Astrocyte of the spinal cord (primary cell): ENCODE results near the gene ACP7.

Source experiments
- DNase-seq: peaks from one replicate; pipeline ENCODE4 v3.0.0; 2011; ENCODE audit warnings: low read depth, low spot score
- H3K4me3 ChIP-seq: 2 replicates; pipeline ENCODE4 v1.5.1; 2011; ENCODE audit warnings: low read depth, mild to moderate bottlenecking, low read length, moderate library complexity
- in situ Hi-C: cut with HindIII; loops from 2 replicates; pipeline ENCODE4 v1.10.0; 2017; ENCODE audit warnings: low sequenced_read_pairs
- TF ChIP-seq, protein P1 (sequence below): IDR thresholded peaks from 2 replicates; pipeline ENCODE4 v1.5.1; 2012; ENCODE audit warnings: low read depth, mild to moderate bottlenecking, low read length, inconsistent platforms

The ACP7 gene

DNA sequence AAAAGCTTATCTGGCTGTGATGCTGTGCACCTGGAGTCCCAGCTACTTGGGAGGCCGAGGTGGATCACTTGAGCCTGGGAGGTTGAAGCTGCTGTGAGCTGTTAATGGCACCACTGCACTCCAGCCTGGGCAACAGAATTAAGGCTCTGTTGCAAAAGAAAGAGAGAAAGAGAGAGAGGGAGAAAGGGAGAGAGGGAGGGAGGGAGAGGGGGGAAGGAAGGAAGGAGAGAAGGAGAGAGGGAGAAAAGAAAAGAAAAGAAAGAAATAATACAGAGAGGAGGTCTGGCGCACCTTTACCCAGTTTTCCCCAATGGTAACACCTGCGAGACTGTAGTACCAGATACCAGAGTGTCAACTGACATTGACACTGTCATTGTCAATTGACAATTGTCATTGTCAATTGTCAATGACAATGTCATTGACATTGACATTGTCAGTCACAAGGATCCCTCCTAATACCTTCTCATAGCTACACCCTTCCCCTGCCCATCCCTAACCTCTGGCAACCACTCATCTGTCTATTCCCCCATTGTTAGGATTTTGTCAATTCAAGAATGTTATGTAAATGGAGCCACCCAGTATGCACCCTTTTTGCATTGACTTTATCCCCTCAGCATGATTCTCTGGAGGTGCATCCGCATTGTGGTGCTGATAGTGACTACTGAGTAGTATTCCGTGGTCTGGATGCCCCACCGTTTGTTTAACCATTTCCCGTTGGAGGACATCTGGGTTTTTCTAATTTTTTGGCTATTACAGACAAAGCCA, 62.7 kb downstream of the ACP7 start:
- TF ChIP-seq, protein P1, sequence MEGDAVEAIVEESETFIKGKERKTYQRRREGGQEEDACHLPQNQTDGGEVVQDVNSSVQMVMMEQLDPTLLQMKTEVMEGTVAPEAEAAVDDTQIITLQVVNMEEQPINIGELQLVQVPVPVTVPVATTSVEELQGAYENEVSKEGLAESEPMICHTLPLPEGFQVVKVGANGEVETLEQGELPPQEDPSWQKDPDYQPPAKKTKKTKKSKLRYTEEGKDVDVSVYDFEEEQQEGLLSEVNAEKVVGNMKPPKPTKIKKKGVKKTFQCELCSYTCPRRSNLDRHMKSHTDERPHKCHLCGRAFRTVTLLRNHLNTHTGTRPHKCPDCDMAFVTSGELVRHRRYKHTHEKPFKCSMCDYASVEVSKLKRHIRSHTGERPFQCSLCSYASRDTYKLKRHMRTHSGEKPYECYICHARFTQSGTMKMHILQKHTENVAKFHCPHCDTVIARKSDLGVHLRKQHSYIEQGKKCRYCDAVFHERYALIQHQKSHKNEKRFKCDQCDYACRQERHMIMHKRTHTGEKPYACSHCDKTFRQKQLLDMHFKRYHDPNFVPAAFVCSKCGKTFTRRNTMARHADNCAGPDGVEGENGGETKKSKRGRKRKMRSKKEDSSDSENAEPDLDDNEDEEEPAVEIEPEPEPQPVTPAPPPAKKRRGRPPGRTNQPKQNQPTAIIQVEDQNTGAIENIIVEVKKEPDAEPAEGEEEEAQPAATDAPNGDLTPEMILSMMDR, result no peak
- H3K4me3 ChIP-seq, result no peak overlapping the region
- DNase-seq, result no peak
- in situ Hi-C loops, result no loop called here

DNA sequence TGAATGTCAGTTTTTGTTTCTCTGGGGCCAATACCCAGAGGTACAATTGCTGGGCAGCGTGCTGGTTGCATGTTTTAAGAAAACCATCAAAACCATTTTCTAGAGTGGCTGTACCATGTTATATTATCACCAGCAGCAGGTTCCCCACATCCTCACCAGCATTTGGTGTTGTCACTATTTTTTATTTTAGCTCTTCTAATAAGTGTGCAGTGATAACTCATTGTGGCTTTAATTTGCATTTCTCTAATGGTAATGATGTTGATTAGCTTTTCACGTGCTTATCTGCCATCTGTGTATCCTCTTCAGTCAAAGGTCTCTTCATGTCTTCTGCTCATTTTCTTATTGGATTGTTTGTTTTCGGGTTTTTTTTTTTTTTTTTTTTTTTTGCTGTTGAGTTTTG, 63.3 kb downstream of the ACP7 start:
- DNase-seq, result no peak
- TF ChIP-seq, protein P1, result no peak
- in situ Hi-C loops, result no loop called here
- H3K4me3 ChIP-seq, result no peak overlapping the region

DNA sequence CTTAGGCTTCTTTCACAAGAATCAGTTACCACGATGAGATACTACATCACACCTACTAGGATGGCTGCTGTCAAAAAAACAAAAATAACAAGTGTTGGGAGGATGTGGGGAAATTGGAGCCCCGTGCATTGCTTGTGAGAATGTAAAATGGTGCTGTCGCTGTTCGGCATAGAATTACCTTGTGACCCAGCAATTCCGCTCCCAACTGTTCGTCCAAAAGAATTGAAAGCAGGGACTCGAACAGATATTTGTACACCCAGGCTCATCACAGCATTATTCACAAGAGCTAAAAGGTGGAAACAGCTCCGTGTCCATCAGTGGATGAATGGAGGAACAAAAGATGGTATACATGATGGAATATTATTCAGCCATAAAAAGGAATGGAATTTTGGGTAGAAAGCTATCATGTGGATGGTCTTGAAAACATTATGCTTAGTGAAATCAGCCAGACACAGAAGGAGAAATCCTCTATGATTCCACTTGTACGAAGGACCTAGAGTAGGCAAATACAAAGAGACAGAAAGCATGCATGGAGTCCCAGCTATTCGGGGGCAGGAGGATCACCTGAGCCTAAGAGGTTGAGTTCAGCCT, 64.9 kb downstream of the ACP7 start:
- in situ Hi-C loops, result no loop called here
- no peak overlapping the region for H3K4me3 ChIP-seq
- DNase-seq, result no peak
- TF ChIP-seq, protein P1, result no peak

DNA sequence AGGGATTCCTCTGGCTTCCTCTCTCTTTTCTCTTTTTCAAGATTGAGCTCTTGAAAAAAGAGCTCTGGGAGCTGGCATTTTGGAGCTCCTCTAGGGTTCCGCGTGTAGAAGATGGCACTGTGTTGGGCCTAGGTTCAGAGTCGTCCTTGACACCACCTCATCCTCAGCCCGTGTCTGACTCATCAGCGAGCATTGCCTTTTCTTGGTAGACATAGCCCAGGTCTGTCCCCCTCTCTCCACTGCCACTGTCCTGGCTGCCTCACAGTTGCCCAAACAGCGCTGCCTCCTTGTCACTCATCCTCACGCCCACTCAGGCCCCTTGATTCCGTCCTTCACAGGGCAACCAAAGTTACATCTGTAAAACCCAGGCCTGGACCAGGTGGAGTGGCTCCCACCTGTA, 66.1 kb downstream of the ACP7 start:
- DNase-seq, result no peak
- in situ Hi-C loops, result no loop called here
- TF ChIP-seq, protein P1, result no peak
- H3K4me3 ChIP-seq, result no peak overlapping the region

DNA sequence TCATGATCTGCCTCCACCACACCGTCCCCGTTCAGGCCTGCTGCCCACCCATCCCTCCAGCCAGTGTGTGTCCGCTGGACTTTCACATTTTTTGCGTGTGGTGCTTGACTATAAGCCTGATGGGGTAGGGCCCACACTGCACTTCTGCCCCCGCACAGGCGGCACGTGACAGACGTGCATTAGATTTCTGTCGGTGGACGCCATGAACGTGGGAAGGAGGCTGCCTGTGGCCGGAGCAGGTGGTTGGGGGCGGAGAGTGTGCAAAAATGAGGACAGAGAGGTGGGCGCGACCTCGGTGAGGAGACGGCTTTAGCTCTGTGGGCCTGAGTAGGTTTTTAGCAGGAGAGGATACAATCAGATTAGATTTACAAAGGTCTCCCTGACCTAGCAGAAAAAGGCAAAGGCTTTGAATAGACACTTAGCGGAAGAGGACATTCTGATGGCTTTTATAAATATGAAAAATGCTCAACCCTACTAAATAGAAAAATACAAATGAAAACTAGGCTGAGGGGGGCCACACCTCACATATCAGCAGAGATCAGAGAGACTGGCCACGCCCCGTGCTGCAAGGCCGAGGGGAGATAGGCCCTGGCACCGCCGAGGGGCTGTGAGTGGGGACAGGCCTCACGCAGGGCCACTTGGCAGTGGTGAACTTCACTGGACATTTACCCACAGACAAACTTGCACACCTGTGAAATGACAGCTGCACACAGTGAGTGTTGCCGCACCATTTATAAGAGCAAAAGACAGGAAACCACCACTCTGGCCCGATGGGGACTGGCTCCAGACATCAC, 66.8 kb downstream of the ACP7 start:
- TF ChIP-seq, protein P1, result no peak
- H3K4me3 ChIP-seq, result no peak overlapping the region
- in situ Hi-C loops, result no loop called here
- no peak for DNase-seq

DNA sequence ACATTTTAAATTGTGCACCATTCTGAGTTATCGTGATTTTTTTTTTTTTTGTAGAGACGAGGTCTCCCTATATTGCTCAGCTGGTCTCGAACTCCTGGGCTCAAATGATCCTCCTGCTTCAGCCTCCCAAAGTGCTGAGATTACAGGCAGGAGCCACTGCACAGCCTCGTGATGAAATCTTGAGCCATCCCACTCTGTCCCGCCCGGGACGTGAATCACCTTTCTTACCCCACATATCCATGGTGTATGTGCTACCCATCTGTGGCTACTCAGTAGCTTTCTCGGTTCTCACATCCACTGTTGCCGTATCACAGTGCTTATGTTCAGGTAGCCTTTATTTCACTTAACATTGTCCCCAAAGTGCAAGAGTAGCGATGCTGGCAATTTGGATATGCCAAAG, 67.9 kb downstream of the ACP7 start:
- H3K4me3 ChIP-seq, result no peak overlapping the region
- DNase-seq, result no peak
- TF ChIP-seq, protein P1, result no peak
- in situ Hi-C loops, result no loop called here
